Stomach smooth muscle (tissue), 2 donors: ENCODE measurements around the gene WDR18.

Source experiments
- H3K27ac ChIP-seq: one replicate; pipeline ENCODE4 v1.7.0; 2013; ENCODE audit warnings: mild to moderate bottlenecking, low read length, inconsistent platforms
- H3K27me3 ChIP-seq, 2 donors: one replicate each; pipeline ENCODE4 v1.7.0; 2013; ENCODE audit warnings: low read length in 2 of 2; ENCODE audit not compliant: insufficient read depth in 2 of 2, control insufficient read depth in 1 of 2
- H3K36me3 ChIP-seq, 2 donors: one replicate each; pipeline ENCODE4 v1.7.0; 2013; ENCODE audit warnings: low read length in 2 of 2; ENCODE audit not compliant: control insufficient read depth in 2 of 2, insufficient read depth in 2 of 2
- H3K4me1 ChIP-seq: one replicate; pipeline ENCODE4 v1.7.0; 2013; ENCODE audit warnings: low read length; ENCODE audit not compliant: control insufficient read depth, insufficient read depth
- H3K4me3 ChIP-seq, 2 donors: one replicate each; pipeline ENCODE4 v1.7.0; 2013; ENCODE audit warnings: low read length in 2 of 2
- H3K9ac ChIP-seq, 2 donors: one replicate each; pipeline ENCODE4 v1.7.0; 2013; ENCODE audit warnings: low read length in 2 of 2, mild to moderate bottlenecking in 1 of 2
- H3K9me3 ChIP-seq, 2 donors: one replicate each; pipeline ENCODE4 v1.7.0; 2013; ENCODE audit warnings: low read length in 2 of 2; ENCODE audit not compliant: control insufficient read depth in 2 of 2
- donor health status: healthy.
- donor health status: Pancreatic carcinoma.

WDR18 gene

DNA sequence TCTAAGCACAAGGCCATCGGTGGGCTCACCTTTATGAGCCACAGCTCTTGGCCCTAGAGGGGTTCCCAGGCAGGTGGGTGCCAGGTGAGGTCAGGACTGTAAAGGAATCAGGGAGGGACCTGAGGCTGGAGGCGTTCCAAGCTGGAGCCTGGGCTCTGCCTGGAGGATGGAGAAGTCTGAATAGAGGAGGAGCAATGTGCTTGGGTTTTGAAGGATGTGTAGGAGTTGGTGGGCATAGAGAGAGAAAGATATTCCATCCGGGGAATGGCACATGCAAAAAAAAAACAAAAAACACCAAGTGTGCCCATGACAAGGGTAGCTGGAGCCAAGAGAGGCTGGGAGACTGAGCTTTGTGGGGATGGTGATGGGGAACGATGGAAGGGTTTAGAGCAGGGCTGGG, 18.5 kb downstream of the WDR18 start:
- Histone ChIP-seq H3K4me1 (peaks cover 9% of the 10 kb centered on the region), H3K9ac (no peak overlapping the region), H3K27ac (no peak overlapping the region), H3K4me3 (no peak overlapping the region), H3K36me3 (no peaks in the 10 kb centered on the region), H3K9me3 (no peaks in the 10 kb centered on the region), H3K27me3 (peaks cover 33 to 38% of the 10 kb centered on the region in 2 donors)

DNA sequence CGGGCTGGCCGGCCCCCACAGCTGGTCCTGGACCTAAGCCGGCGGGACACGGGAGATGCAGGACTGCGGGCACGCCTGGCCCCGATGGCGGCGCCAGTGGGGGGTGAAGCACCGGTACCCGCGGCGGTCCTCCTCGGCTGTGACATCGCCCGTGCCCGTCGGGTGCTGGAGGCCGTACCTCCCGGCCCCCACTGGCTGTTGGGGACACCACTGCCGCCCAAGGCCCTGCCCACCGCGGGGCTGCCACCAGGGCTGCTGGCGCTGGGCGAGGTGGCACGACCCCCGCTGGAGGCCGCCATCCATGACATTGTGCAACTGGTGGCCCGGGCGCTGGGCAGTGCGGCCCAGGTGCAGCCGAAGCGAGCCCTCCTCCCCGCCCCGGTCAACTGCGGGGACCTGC, 19.1 kb downstream of the WDR18 start:
- H3K36me3 ChIP-seq = no peaks in the 10 kb centered on the region
- H3K9me3 ChIP-seq = no peaks in the 10 kb centered on the region
- peaks cover 9% of the 10 kb centered on the region for H3K4me1 ChIP-seq
- H3K4me3 ChIP-seq = no peak overlapping the region
- H3K27me3 ChIP-seq = peaks cover 26 to 34% of the 10 kb centered on the region in 2 donors
- no peak overlapping the region for H3K9ac ChIP-seq
- no peak overlapping the region for H3K27ac ChIP-seq

DNA sequence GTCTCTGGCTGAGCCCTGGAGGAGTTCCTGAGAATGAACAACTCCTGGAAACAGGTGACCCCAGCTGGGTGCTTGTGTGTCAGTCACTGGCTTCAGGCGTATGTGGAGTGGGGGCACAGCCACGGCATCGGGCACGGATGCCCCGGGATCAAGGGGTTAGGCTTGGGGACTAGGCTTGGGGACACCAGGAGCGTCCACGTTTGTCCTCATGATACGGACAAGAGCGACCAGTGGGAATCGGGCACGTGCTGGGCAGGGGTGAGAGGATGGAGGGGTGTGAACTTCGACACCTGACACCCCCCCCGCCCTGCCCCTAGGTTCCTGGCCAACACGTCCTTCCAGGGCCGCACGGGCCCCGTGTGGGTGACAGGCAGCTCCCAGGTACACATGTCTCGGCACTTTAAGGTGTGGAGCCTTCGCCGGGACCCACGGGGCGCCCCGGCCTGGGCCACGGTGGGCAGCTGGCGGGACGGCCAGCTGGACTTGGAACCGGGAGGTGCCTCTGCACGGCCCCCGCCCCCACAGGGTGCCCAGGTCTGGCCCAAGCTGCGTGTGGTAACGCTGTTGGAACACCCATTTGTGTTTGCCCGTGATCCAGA, 20.2 kb downstream of the WDR18 start:
- Histone ChIP-seq H3K27ac (no peak overlapping the region), H3K27me3 (peaks cover 18 to 24% of the 10 kb centered on the region in 2 donors), H3K36me3 (no peaks in the 10 kb centered on the region), H3K9ac (no peak overlapping the region), H3K4me1 (peaks cover 9% of the 10 kb centered on the region), H3K4me3 (no peak overlapping the region), H3K9me3 (no peaks in the 10 kb centered on the region)

DNA sequence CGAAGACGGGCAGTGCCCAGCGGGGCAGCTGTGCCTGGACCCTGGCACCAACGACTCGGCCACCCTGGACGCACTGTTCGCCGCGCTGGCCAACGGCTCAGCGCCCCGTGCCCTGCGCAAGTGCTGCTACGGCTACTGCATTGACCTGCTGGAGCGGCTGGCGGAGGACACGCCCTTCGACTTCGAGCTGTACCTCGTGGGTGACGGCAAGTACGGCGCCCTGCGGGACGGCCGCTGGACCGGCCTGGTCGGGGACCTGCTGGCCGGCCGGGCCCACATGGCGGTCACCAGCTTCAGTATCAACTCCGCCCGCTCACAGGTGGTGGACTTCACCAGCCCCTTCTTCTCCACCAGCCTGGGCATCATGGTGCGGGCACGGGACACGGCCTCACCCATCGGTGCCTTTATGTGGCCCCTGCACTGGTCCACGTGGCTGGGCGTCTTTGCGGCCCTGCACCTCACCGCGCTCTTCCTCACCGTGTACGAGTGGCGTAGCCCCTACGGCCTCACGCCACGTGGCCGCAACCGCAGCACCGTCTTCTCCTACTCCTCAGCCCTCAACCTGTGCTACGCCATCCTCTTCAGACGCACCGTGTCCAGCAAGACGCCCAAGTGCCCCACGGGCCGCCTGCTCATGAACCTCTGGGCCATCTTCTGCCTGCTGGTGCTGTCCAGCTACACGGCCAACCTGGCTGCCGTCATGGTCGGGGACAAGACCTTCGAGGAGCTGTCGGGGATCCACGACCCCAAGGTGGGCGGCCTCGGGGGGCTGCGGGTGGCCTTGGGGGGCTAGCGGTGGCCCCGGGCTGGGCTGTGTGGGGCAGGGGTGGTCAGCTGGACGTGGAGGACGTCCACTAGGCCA, 20.9 kb downstream of the WDR18 start:
- Histone ChIP-seq H3K4me1 (peaks cover 9% of the 10 kb centered on the region), H3K9me3 (no peaks in the 10 kb centered on the region), H3K9ac (no peak overlapping the region), H3K36me3 (no peaks in the 10 kb centered on the region), H3K27ac (no peak overlapping the region), H3K27me3 (peaks cover 14 to 21% of the 10 kb centered on the region in 2 donors), H3K4me3 (no peak overlapping the region)

DNA sequence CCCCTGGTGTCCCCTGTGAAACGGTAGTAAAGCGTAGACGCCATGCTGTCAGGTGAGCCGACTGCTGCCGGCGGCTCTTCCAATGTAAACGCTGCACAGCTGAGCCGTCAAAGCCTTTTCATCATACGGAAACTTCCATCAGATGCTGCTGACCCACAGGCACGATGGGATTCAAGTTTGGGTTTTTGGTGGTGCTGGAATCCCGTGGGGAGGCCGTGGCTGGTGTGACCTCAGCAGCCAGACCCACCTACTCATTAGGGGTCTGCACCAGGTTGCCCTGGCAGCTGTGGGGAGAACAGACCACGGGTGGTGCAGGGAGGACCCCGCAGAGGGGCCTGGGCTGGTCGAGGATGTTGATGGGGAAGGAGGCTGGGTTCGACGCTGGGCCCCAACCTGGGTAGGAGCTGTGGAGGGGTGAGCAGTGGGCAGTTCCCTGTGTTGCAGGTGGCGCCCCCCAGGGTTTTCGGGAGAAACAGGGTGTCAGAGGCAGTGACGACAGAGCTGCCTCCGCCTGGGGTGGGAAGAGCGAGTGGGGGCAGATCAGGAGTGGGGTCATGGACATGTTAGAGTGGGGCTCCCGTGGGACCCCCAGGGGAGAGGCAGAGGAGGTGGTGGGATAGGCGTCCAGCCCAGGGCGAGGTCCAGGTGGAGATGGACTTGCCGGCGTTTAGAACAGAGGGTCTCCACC, 22.7 kb downstream of the WDR18 start:
- Histone ChIP-seq H3K9me3 (no peaks in the 10 kb centered on the region), H3K4me1 (peaks cover under 1% of the 10 kb centered on the region), H3K36me3 (peaks cover 0 to 3% of the 10 kb centered on the region in 2 donors), H3K27me3 (peaks cover 5 to 8% of the 10 kb centered on the region in 2 donors), H3K4me3 (no peak overlapping the region), H3K27ac (no peak overlapping the region), H3K9ac (no peak overlapping the region)

DNA sequence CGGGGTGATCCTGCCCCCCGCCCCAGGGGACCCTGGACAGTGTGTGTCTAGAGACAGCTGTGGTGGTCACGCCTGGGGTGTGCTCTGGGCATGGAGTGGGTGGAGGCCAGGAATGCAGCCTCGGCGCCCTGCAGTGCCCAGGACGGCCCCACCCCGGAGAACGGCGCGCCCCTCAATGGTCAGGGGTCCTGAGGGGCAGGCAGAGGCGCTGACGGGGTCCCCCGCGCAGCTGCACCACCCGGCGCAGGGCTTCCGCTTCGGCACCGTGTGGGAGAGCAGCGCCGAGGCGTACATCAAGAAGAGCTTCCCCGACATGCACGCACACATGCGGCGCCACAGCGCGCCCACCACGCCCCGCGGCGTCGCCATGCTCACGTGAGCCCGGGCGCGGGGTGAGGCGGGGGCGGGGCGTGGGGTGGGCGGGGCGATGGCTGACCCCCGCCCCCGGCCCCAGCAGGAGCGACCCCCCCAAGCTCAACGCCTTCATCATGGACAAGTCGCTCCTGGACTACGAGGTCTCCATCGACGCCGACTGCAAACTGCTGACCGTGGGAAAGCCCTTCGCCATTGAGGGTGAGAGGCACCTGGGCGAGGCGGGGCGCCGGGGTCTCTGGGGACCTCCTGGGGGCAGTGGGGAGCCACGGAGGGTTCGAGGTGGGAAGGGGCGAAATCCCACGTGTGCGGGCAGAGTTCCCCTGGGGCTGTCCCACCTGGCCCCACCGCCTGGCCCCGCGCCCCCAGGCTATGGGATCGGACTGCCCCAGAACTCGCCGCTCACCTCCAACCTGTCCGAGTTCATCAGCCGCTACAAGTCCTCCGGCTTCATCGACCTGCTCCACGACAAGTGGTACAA, 23.5 kb downstream of the WDR18 start:
- Histone ChIP-seq H3K27me3 (peaks cover 2 to 4% of the 10 kb centered on the region in 2 donors), H3K9me3 (no peaks in the 10 kb centered on the region), H3K36me3 (peaks cover 3 to 6% of the 10 kb centered on the region in 2 donors), H3K27ac (no peak overlapping the region), H3K4me1 (peaks cover 3% of the 10 kb centered on the region), H3K9ac (no peak overlapping the region), H3K4me3 (no peak overlapping the region)

DNA sequence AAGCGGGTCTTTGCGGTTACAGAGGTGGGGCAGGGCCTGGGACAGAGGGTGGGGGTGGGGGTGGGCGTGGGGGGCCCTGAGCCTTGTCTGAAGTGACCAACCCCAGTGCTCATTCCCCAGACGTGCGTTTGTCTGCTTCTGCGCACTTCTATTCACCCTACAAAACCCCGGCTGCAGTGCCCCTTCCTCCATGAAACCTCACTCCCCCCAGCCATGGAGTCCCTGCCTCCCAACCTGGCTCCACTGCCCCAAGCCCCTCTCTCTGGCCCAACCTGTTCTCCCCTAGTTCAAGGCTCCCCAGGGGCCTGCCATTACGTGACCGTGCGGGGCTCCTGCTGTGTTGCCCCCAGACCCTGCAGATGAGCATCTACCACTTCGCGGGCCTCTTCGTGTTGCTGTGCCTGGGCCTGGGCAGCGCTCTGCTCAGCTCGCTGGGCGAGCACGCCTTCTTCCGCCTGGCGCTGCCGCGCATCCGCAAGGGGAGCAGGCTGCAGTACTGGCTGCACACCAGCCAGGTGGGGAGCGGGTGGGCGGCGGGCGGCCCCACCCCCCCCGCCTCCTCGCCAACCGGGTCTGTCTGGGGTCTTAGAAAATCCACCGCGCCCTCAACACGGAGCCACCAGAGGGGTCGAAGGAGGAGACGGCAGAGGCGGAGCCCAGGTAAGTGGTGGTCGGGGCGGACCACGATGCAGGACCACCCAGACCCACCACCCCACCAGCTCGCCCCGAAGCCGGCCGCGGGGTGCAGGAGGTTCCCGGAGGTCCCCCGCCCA, 24.3 kb downstream of the WDR18 start:
- H3K9ac ChIP-seq = no peak overlapping the region
- H3K27me3 ChIP-seq = peaks cover 0 to 1% of the 10 kb centered on the region in 2 donors
- H3K36me3 ChIP-seq = peaks cover 3 to 10% of the 10 kb centered on the region in 2 donors
- no peak overlapping the region for H3K4me3 ChIP-seq
- H3K9me3 ChIP-seq = no peaks in the 10 kb centered on the region
- no peak overlapping the region for H3K27ac ChIP-seq
- H3K4me1 ChIP-seq = peaks cover 6% of the 10 kb centered on the region

DNA sequence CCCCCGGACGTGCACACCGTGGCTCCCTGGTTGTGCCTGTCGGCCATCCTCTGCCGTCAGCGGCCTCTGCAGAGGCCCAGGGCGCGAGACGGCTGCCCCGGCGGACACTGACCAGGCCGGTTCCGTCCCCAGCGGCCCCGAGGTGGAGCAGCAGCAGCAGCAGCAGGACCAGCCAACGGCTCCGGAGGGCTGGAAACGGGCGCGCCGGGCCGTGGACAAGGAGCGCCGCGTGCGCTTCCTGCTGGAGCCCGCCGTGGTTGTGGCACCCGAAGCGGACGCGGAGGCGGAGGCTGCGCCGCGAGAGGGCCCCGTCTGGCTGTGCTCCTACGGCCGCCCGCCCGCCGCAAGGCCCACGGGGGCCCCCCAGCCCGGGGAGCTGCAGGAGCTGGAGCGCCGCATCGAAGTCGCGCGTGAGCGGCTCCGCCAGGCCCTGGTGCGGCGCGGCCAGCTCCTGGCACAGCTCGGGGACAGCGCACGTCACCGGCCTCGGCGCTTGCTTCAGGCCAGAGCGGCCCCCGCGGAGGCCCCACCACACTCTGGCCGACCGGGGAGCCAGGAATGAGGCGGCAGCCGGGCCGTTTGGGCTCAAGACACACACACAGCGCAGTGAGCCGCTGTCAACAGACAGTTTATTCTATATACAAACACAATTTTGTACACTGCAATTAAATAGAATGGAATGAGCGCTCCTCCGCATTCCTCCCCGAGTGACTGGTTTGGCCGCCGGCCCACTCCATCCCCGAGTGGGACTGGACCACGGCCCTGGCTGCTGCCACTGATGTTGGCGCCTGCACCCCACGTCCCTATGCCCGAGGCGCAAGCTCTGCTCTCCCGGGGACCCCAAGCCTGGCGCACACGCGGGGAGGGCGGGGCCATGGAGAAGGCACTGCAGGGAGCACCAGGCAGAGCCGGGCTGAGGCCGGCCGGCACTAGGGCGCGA, 25.2 kb downstream of the WDR18 start:
- Histone ChIP-seq H3K27me3 (no peaks in the 10 kb centered on the region), H3K27ac (no peak overlapping the region), H3K4me3 (no peak overlapping the region), H3K36me3 (peaks cover 7 to 14% of the 10 kb centered on the region in 2 donors), H3K9ac (no peak overlapping the region), H3K9me3 (no peaks in the 10 kb centered on the region), H3K4me1 (peaks cover 9% of the 10 kb centered on the region)

DNA sequence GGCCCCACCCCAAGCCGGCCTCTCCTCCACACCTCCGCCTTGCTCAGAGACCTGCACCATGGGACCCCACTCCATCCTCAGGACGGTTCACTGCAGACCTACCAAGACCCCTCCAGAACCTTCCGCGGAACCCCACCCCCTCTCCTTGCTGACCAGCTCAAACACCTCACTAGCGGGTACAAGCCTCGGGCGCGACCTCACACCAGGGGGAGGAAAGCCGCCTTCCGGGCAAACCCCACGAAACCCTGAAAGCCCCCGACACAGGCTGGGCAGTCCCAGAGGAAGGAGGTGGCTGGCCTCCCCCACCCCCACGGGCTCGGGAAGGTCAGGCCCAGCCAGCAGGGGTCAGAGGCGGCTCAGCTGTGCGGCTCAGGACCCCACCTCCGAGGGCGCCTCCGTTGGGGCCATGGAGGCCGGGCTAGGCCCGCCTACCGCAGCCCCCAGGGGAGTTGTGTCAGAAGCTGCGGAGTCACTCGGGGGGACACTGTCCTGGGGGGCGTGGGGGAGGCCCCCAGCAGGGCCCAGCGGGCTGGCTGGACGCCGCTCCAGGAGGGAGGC, 25.9 kb downstream of the WDR18 start:
- peaks cover 7 to 14% of the 10 kb centered on the region in 2 donors for H3K36me3 ChIP-seq
- no peaks in the 10 kb centered on the region for H3K9me3 ChIP-seq
- no peak overlapping the region for H3K4me3 ChIP-seq
- no peak overlapping the region for H3K27ac ChIP-seq
- peaks cover 9% of the 10 kb centered on the region for H3K4me1 ChIP-seq
- no peak overlapping the region for H3K9ac ChIP-seq
- no peaks in the 10 kb centered on the region for H3K27me3 ChIP-seq
